DMS153 (cell line): ENCODE results near the gene STON2.
A peak's percentile ranks its signal among the peaks of the same experiment; 100 is the strongest.

Source experiments
- DNase-seq: peaks from one replicate; lab custom pipeline; 2025; lab: John Stamatoyannopoulos, UW

Gene STON2

DNA sequence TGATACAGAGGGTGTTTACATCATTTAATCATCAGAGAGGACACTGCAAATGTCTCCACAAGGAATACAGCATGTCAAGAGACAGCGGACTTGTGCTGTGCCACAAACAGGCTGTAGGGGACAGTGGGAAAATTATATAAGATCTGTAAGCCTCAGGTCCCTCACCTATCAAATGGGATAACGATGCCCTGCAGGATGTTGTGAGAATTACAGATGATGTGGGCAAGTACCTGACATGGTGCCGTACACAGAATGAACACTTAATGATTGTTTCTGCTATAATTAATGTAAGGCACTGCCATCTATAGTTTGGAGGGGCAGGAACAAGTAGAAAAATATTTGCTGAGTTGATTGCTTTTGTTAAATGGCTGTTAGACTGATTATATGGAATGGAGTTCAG lies 97.5 kb downstream of the STON2 start:
- DNase-seq: peak; percentile 53

DNA sequence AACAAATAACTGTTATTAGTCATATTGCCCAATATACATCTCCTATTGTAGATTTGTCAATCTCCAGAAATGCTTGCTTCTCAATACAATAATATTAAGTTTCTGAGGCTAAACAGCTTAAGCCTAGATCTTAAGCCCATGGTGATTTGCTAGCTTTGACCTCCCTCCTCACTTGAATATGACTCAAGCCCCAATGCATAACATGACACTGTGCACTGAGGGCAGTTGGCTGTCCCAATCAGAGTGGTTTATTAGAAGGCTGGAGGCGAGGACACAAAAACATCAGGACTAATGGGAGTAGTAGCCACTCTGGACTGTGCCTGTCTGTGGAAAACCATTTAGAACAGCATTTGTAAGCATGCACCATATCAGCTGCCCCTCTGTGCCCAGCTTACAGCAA lies 98.3 kb downstream of the STON2 start:
- no peak for DNase-seq

DNA sequence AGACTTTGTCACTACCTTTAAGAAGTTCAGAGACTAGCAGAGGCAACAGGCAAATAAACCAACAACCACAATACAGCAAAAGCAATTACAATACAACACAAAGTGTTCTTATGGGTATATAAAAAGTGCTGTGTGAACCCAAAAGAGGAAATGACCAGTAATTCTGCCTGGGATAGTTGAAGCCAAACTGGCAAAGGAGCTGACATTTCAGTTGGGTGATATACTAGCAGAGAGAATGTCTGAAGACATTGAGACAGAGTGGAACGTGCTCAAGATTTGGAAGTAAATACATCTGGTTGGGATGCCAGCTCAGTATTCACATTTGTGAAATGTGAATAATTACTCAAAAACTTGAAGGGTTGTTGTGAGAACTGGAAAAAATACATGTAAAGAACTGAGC lies 98.8 kb downstream of the STON2 start:
- DNase-seq: no peak

DNA sequence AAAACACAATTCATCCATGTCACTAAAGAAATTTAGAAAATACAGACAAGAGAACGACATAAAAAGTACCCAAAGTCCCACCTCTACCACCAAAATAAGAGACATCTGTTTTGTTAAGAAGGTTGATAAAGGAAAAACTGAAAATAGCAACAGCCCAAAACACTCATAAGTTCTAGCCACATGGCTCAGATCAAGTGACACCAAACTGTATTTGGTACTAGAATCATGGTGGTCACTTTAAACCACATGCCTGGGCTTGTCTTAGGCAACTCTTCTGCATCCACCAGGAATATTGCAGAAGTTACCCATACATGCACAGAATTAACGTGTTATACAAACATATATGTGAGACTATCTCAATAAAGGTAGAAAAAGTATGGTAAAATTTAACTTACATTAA lies 101.2 kb downstream of the STON2 start:
- no peak for DNase-seq

DNA sequence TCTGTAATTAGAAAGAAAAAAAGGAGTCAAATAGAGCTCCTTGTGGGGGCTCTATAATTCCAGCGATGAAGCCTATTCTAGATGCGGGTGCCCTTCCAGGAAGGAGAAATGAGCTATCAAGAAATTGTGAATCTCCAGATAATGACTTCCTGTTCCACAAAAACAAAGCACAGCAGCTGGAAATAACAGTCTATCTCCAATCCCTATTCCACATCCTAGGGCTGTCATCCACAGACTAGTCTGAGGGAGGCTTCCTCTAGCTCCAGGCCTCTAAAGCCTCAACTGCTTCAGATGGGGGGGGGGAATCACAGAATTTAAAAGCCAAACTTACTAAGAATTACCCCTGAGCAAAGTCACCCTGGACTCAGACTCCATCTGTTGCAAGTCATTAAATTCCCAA lies 102.0 kb downstream of the STON2 start:
- no peak for DNase-seq

DNA sequence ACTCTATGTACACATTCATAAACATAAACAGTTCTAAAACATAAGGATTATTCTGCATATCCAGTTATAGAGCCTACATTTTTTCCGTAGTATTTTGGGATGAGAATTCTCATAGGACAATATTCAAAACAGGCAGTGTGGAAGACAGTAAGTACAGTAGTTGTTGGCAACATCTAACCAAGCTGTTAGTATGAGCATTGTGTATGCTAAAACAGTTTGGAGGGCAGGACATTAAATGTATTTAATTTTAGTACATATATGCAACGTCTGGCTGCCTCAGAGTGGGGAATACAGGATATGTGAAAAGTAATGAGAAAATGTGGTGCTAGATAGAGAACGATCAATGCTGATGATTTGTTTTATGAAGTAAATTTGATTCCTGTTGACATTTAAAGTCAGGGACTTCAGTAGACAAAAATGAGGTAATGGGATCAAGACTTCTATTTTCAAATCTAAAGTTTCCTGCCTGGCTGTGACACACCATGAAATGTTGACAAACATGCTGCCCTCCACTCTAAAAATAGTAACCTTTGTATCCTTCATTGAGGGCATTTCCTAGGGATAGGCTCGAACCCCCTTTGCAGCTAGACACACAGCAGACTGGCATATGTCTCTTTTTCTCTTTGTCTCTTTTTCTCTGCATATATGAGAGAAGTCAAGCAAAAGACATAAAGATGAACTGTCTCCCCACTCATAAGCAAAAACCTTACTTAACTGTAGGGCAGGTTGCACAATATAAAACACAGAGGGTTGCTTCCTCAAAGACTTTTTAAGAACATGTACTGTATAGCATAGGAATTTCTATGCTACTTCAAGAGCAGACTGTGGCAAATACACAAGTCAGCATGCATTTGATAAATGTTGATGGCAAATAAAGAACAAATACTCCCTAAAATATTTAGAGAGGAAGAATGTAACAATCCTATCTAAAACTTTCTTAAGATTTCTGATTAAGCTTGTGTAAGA lies 103.9 kb downstream of the STON2 start:
- DNase-seq: no peak

DNA sequence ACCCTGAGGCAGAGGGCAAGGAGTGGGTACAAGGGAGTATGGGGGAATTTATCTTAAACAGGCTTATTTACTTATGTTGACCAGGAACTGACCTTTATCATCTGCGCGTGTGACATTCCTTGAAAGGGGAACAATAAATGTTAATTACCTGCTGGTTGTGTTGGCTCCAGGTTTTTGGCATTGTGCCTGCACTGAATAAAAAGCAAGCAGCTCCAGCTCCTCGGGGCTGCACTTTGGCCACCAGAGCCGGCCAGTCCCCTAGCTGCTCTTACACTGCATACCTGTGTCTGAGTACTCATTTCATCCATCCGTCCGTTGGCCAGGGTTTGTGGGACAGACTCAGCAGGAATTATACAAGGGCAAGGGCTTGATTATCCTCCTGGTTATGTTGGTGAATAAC lies 110.6 kb downstream of the STON2 start:
- no peak for DNase-seq

DNA sequence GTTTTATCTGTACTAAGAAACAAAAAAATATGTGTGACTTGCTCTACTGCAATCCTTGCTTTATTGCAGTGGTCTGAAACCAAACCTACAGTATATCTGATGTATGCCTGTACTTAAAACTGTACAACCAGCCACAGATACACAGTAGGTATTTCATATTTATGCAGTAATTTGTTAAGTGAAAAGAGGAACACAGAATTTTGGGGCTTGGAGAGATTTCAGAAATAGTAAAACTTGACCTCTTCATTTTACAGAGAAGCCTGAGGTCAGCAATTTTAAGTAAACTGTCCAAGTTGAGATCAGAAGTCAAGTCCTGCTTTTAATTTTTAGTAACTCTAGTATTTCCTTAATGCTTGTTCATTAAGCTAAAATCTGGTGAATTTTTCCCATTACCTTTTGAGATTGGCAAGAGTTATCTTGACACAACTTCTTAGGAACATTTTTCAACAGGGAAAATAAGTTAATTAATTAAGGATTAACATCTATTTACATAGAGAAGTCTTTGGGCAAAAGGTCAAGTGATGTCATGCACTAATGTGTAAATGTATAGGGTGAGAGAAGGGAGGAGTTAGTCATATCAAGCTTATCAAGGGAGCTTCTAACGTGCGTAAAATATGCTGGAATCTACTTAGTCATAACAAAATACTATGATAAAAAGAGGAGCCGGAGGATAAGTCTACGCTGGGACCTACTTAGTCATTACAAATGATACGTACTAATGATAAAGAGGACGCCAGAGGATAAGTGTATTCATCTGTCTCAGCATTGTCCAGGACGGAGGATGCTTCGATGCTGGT lies 113.4 kb downstream of the STON2 start:
- no peak for DNase-seq

DNA sequence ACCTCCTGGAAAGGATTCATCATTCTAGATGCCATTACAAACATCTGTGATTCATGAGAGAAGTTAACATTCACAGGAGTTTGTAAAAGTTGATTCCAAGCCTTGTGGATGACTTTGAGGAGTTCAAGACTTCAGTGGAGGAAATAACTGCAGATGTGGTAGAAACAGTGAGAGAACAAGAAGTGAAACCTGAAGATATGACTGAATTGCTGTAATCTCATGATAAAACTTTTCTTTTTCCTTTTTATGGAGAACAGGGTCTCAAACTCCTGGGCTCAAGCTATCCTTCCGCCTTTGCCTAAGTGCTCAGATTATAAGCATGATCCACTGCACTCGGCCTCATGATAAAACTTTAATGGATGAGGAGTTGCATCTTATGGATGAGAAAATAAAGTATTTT lies 114.9 kb downstream of the STON2 start:
- no peak for DNase-seq

DNA sequence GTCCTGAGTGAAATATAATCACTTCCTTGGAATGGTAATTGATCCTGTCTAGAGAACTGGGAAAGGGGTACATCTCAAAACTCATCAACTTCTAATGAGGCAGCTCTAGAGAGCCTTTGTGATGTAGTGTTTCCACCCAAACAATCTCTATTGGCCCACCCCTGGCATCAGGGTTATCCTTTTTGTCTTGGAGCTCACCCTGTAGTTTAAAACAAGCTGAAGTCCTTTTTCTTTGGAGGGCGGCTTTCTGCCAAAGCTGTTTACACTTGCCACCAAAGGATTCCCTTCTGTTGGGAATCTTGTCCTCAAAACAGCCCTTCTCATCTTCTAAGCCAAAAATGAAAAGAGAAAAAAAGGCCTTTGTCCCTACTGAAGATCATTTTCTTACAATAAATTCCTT lies 118.8 kb downstream of the STON2 start:
- no peak for DNase-seq

DNA sequence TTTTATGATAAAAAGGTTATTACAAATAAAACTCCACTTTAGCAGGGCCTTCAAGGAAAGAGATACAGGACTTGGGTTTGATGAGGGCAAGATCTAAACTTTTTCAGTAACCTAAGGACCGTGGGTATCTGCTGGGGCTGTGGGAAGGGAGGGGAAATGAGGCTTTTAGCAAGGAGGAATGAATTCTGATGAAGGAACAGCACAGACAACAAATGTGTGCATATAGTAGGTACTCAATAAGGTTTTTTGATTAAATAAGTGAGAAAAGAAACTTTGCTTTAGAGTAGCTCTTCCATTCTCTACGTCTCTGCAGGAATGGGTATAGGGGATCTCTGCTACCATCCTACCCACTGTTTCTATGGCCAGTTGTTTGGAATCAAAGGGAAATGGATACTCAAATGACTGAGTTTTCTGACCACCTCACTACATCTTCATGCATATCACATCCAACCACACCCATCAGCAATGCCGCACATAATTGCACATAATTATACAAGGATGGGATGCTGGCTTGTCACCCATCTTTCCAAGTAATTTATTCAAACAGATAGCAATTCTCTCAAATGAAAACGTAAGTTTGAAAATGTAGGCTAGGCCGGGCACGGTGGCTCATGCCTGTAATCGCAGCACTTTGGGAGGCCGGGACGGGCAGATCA lies 119.9 kb downstream of the STON2 start:
- DNase-seq: no peak

DNA sequence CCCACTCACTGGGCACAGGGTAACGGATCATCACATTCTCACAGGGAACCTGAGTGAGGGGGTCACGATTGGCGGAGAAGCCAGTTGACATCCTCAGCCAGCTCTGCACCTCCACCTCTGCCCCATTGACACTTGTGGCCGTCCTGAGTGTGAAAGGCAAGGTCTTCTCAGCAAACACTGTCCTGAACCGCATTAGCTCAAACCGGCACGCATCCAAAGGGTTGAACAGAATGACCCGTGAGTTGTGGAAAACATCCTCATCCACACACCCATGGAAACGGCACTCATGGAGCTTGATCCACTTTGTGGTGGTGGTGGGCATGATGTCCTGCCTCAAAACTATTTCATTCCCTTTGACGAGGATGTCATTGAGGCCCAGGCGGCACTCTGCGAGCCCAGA lies 123.0 kb downstream of the STON2 start:
- DNase-seq: no peak

DNA sequence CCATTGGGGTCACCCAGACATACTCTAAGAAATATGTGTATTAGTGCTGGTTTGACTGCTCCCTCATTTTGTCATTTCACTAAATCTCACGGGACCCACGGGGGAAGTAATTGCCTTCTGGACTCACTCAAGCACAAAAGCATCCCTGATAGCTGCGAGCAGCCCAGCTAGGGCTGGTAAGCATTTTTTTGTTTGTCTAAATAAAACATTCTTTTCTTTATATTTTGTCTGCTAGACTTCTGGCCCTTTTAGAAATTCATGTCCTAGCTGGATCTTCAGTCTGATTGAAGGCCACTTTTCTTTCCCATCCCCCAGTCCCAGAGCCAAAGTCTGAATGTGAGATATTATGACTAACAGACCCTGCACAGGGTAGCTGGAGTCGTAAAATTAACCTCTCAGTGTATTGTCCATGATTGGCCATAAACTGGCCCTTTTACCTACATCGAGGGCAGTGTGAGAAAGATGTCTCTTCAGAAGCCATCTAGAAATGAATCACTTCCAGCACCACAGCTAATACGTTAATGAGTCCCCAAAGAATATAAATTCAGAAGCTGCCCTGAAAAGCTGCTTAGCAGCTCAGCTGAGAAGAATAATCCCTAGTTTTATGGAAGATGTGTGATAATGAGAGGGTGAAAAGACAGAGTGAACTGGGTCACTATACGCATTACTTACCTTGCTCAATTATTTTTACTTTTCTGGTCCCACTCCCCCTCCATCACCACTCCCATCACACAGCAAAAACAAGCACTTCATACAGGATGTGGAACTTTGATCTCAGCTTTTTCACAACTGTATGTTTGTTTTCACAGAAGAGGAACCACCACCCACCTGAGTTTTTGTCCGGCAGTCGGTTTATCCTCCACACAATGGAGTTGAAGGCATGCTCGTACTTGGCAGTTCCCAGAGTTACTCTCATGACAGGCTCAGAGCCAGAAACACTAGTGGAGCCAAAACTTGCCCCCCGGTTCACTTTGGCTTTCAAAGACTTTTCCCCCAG lies 123.8 kb downstream of the STON2 start:
- peak; percentile 33 for DNase-seq

DNA sequence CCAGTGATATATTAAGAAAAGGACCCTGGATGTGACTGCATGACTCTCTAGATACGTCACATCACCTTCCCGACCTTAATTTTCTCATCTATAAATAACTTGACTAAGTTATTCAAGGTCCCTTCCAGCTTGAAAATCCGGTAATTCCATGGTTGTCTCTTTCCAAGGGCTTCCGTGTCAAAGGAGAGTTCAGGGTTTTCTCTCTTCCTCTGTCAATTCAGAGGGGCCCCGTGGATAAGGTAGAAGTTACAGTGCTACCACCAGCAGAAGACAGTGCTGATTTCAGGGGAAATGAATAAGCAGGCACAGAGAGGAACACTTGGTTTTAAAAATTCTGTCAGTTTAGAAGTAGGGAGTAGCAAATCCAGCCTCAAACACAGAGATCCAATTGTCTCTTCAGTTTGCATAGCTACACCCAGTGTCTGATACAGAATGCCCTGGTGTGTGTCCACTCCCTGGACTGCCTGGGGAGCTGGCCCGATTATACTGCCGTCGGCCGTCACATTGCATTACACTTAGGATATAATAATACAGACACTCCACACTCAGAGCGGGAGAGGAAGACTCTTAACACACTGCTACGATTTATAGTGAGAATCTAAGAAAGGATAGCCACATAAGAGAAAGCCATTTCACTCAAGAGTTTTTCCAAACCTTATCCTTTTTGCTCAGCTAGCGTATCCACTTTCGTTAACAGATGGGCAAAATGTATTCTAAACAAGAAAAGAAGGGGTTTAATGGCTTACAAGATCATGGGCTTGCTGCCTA lies 124.6 kb downstream of the STON2 start:
- no peak for DNase-seq

DNA sequence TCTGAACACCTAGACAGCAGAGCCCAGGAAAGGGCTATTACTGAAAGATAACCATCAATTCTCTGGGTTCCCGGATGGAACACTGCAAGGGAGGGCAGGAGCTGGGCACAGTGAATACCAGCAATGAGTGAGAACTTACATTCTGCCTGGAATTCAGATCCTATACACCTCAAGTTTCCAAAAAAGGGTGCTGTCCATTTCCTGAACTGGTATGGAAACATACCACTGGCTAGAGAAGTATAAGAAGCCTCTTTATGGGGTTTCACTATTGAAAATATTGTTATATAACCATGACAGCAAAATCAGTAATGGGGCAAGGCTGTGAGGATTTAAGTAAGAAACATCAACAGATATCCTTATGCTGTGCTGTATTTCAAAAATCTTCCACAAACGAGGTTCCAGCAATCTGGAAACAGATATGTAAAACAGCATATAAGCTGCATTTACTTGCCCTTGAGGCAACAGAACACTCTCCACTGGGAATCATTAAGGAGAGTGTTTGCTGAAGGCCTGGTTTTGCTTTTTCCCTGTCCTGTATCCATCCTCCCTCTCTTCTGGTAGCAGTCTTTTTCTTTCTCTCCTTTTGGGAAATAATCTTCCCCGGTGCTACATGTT lies 126.1 kb downstream of the STON2 start:
- DNase-seq: no peak

DNA sequence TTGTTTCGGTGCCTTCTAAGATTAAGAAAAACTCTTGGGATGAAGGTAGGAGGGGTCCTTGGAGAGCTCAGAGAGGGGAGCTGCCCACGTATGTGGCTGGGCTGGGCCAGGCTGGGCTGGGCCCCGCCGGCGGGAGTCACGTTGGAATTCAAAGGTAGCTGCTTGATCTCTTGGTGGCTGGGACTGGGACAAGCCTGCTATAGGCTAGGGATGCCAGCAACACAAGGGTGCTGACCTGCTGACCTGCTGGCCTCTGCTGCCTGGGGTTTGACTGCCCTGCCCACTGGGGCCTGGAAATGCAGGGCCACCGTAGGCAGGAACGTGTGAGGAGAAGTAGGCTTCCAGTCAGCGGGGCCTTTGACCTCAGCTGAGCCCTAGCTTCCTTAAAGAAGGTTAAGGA lies 126.6 kb downstream of the STON2 start:
- no peak for DNase-seq

DNA sequence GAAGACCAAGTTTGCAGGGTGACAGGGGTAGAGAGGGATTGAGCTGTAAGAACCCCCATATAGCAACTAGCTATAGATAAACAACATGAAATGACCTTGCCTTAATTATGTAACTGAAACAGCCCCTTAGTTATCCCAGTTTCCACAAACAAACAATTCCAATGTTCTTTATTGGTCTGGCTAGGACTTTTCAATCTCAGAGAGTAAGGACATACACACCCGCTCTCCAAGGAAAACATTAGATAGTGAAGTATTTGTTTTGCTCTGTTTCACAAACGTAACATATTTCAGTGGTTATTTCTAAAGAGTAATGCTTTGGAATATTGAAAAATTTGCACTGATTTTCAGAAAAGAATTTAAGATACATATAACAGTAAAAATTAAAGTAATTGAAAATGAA lies 127.8 kb downstream of the STON2 start:
- no peak for DNase-seq

DNA sequence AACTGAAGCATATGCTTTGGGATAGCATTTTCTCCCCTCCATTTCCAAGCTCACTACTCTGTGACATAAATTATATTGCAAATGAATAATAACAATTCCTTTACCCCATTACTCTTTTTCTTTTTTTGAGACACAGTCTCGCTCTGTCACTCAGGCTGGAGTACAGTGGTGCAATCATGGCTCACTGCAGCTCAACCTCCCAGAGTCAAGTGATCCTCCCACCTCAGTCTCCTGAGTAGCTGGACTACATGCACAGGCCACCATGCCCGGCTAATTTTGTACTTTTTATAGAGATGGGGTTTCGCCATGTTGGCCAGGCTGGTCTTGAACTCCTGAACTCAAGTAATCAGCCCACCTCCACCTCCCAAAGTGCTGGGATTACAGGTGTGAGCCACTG lies 130.1 kb downstream of the STON2 start:
- no peak for DNase-seq

DNA sequence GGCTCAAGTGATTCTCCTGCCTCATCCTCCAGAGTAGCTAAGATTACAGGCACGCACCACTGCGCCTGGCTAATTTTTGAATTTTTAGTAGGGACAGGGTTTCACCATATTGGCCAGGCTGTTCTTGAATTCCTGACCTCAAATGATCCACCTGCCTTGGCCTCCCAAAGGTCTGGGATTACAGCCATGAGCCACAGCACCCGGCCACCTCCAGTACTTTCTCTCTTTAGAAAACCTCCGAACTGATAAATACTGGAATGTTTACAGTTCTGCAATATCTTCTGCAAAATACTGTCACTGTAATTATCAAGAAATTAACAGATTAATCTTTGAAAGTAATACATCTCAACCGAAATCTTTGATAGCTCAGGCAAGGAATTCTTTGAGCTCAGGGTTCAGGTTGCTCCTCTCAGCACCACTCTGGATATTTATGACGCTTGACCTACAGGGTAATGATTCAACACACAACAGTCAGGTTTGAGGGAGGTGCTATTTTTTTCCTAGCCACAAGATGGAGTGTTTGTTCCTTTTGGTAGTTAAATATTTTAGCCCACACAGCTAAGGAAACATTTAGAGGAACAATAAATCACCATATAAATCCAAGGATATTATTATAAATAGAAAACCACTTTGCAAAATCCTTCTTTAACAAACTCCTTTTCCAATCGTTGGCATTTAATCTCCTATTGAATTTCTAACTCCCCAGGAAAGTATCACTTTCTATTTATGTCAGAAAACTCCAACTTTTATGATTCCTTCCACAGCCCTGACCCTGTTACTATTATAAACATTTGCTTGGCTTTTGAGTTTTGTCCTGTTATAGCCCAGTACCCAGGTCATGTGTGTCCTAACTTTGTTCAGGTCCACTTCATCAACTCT lies 130.8 kb downstream of the STON2 start:
- peak; percentile 29 for DNase-seq
